Kidney (tissue), 14 donors: ENCODE measurements around the gene ZBTB7C. TPM values are rescaled to one million over a fixed set of nuclear protein-coding genes. Genes with fewer than 3 reads are reported as not detected.
A peak's percentile ranks its signal among the peaks of the same experiment; 100 is the strongest.

Experiments used
- DNase-seq, 5 donors: peaks; one replicate each; pipeline ENCODE4 v3.0.0-alpha.2; 2013 to 2020
- FAIRE-seq: peaks from 2 replicates; lab custom pipeline; 2012; peaks lifted over from hg19 to GRCh38; lab: Jason Lieb, UNC
- H3K27ac ChIP-seq, 2 donors: one replicate each; pipeline ENCODE4 v1.7.0; 2013; ENCODE audit warnings: low read depth in 2 of 2, low read length in 2 of 2, inconsistent platforms in 1 of 2
- H3K27me3 ChIP-seq: one replicate; pipeline ENCODE4 v1.7.1; 2013; ENCODE audit warnings: low read length, inconsistent platforms; ENCODE audit not compliant: control insufficient read depth, insufficient read depth
- H3K36me3 ChIP-seq, 3 donors: one replicate each; pipeline versions ENCODE4 v1.7.0 to v1.7.1; 2013; ENCODE audit warnings: low read length in 3 of 3, control low read depth in 1 of 3, inconsistent platforms in 1 of 3; ENCODE audit not compliant: insufficient read depth in 3 of 3, control insufficient read depth in 2 of 3
- H3K4me1 ChIP-seq, 3 donors: one replicate each; pipeline versions ENCODE4 v1.7.0 to v1.7.1; 2013; ENCODE audit warnings: low read length in 3 of 3, inconsistent platforms in 1 of 3, low read depth in 1 of 3; ENCODE audit not compliant: control insufficient read depth in 2 of 3, insufficient read depth in 2 of 3
- H3K4me3 ChIP-seq, 3 donors: one replicate each; pipeline versions ENCODE4 v1.7.0 to v1.8.1; 2013; ENCODE audit warnings: low read length in 3 of 3, control low read depth in 1 of 3, inconsistent platforms in 1 of 3
- H3K9ac ChIP-seq, 3 donors: one replicate each; pipeline versions ENCODE4 v1.7.0 to v1.7.1; 2013; ENCODE audit warnings: low read length in 3 of 3, control low read depth in 1 of 3, inconsistent platforms in 1 of 3
- H3K9me3 ChIP-seq, 3 donors: one replicate each; pipeline versions ENCODE4 v1.7.0 to v1.7.1; 2013; ENCODE audit warnings: low read length in 3 of 3, control low read depth in 1 of 3, inconsistent platforms in 1 of 3; ENCODE audit not compliant: control insufficient read depth in 2 of 3, insufficient read depth in 1 of 3
- CTCF ChIP-seq: IDR thresholded peaks from 3 replicates; pipeline ENCODE4 v1.5.1; 2012; ENCODE audit warnings: mild to moderate bottlenecking, moderate library complexity, borderline replicate concordance; ENCODE audit not compliant: insufficient read depth; ENCODE audit errors: extremely low read depth
- intact Hi-C: fragments of 100-400 bp; cut with DNase I; formaldehyde crosslinking; loops from one replicate; pipeline ENCODE4 v1.11.1; 2022
- polyA plus RNA-seq: library from polyadenylated mRNA; stranded (reverse); fragments of 350-450 nt; fragmentation: Illumina TruSeq; extraction: RNeasy Lipid Tissue Mini Kit (QIAGEN cat#74804); gene quantifications from one replicate; pipeline ENCODE4 v1.2.3, GENCODE V29; 2014; ENCODE audit warnings: low read depth, low replicate concordance; ENCODE audit not compliant: insufficient read depth
- total RNA-seq: library from RNA; stranded (reverse); fragmentation: NEBNext Ultra II Directional; extraction: Animal tissue kit (Norgen Biotek cat#: 25700); gene quantifications from one replicate; pipeline ENCODE4 v1.2.1, GENCODE V29; 2021
- donor health status: control.
- donor health status: control.
- donor health status: control.
- donor health status: control.
- donor health status: control.
- donor health status: DM: yes; HTN: yes; CAD: no.
- donor health status: Normal renal cell carcinoma (clear cell type).

ZBTB7C gene
- total and polyA plus RNA-seq, 2 donors from 2014 or later: 1.8 to 13.8 TPM

- DNase-seq: peak in 4 of 5 donors; percentile 56 to 75 (median 64)
- H3K9me3 ChIP-seq: no peaks in the 10 kb centered on the region
- TF ChIP-seq CTCF: no peak
- FAIRE-seq: no peak
- H3K36me3 ChIP-seq: no peaks in the 10 kb centered on the region
- intact Hi-C loops: no loop called here
- no peaks in the 10 kb centered on the region for H3K4me1 ChIP-seq
- no peak overlapping the region for H3K27ac ChIP-seq
- no peak overlapping the region for H3K4me3 ChIP-seq
- H3K27me3 ChIP-seq: no peaks in the 10 kb centered on the region
- no peak overlapping the region for H3K9ac ChIP-seq
Observed at GRCh38 chr18:48216639-48217257, 192.4 kb downstream of the ZBTB7C start.

DNA sequence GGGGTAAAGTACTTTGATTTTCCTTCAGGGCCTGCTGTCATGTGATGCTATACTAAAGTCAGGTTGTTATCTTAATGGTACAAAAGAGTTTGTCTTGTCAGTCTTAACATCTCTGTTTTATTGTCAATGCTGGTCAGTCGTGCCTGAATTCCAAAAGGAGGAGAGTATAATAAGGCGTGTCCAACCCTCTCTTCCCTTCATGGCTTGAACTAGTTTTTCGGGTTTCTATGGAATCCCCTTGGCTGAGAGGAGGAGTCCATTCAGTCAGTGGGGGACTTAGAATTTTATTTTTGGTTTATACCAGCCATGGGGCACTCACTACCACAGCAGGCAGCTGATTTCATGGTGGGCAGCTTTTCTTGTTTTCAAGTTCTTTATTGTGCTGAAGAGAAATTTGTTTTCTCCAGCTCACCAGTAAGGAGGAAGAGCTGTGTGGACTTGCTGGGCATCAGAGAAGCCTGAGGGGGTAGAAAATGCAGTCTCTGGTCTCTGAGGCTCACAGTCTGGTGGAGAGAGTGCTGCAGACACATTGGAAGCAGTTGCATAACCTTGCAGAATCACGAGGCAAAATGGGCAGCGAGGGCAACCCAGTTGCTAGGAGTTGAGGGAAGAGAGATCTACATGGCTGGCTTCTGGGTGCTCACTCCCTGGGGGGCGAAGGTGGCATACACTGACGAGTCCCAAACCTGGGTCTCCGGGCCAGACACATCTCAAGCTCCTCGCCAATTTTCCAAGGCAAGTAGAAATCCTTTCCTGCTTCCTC is 193.1 kb downstream of the ZBTB7C start:
- no peak for TF ChIP-seq CTCF
- H3K4me1 ChIP-seq: no peaks in the 10 kb centered on the region
- no peak overlapping the region for H3K27ac ChIP-seq
- intact Hi-C loops: no loop called here
- H3K36me3 ChIP-seq: no peaks in the 10 kb centered on the region
- no peak for DNase-seq
- no peaks in the 10 kb centered on the region for H3K27me3 ChIP-seq
- H3K9me3 ChIP-seq: no peaks in the 10 kb centered on the region
- no peak overlapping the region for H3K4me3 ChIP-seq
- FAIRE-seq: no peak
- H3K9ac ChIP-seq: no peak overlapping the region

DNA sequence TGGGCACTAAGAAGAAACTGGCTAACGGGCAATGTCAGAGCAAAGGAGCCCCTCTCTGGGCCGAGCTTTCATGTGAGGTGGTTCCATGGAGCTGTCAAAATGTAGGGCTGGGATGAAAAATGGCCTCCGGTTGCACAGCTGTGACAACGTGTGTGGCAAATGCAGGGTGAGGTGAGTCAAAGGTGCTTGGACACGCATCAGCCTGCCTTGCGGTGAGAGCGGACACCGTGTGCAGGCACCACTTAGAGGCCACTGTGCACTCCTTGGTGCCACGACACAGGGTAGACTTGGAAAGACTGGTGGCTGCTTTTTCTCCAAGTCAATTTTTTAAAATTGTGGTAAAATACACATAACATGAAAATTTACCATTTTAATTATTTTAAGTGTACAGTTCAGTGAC is 195.4 kb downstream of the ZBTB7C start:
- intact Hi-C loops: no loop called here
- no peak overlapping the region for H3K9ac ChIP-seq
- FAIRE-seq: no peak

More for the DNA sequence above, 195.4 kb downstream of the ZBTB7C start:
- Histone ChIP-seq H3K4me3 (no peak overlapping the region), H3K36me3 (no peaks in the 10 kb centered on the region), H3K9me3 (no peaks in the 10 kb centered on the region), H3K4me1 (no peaks in the 10 kb centered on the region), H3K27ac (no peak overlapping the region), H3K27me3 (no peaks in the 10 kb centered on the region)
- no peak for DNase-seq
- no peak for TF ChIP-seq CTCF
